ENCODE data around the gene CPNE4. TPM values are rescaled to one million over a fixed set of nuclear protein-coding genes. Genes with fewer than 3 reads are reported as not detected.

Gene CPNE4
- total RNA-seq, 1 donor from 2014 or later, result not detected

Small RNAs within 50 kb of the gene (microRNA-seq; reads per million reads assigned to microRNA genes)
- gene MIR5704 (ENCODE audit: unreplicated experiment), result not detected

Measured in osteocyte (in vitro differentiated cells).